Measurements from ENCODE around the gene HOXA10. TPM values are rescaled to one million over a fixed set of nuclear protein-coding genes. Genes with fewer than 3 reads are reported as not detected.

Gene HOXA10
- total RNA-seq, 4 donors from 2014 or later = 19.0 to 34.1 (median 24.9) TPM

DNA sequence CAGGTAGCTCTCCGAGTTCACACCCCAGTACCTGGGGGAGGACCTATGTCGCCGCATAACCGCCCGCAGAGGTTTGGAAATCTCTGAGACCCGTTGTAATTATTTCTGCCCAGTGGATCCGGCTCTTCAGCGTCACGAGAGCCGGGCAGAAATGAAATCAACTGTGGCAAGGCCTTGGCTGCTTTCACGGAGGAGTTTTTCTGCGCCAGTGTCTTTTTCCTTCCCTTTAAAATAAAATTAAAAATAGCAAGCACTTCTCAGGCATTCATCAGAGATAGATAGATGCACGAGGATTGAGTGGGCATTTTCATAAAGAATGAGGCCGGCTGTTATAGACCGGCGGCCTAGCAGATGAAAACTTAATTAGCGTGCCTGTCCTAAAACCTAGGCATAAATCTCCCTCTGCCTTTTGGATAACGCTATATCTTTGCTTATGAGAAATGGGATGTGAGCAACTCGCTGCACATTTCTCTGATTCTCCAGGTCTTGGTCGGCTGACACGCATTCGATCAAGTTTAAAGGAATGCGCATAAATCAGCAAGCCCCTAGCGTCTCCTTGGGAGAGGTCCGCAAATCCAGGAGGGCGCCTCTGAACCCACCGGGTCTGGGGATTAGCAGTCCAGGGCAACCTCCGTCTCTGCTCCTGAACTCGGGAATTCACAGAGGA lies 19.3 kb upstream of the HOXA10 start:
- H3K36me3 ChIP-seq = no peaks in the 10 kb centered on the region
- peak overlapping the region in 3 of 4 donors; percentile 19 to 51 (median 43) for H3K4me3 ChIP-seq
- TF ChIP-seq POLR2A (IDR thresholded peaks at IDR 0.05) = no peak
- TF ChIP-seq, protein P1, sequence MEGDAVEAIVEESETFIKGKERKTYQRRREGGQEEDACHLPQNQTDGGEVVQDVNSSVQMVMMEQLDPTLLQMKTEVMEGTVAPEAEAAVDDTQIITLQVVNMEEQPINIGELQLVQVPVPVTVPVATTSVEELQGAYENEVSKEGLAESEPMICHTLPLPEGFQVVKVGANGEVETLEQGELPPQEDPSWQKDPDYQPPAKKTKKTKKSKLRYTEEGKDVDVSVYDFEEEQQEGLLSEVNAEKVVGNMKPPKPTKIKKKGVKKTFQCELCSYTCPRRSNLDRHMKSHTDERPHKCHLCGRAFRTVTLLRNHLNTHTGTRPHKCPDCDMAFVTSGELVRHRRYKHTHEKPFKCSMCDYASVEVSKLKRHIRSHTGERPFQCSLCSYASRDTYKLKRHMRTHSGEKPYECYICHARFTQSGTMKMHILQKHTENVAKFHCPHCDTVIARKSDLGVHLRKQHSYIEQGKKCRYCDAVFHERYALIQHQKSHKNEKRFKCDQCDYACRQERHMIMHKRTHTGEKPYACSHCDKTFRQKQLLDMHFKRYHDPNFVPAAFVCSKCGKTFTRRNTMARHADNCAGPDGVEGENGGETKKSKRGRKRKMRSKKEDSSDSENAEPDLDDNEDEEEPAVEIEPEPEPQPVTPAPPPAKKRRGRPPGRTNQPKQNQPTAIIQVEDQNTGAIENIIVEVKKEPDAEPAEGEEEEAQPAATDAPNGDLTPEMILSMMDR (IDR thresholded peaks at IDR 0.05) = no peak
- TF ChIP-seq EP300 (IDR thresholded peaks at IDR 0.05) = no peak
- H3K4me1 ChIP-seq = peaks cover 0 to 38% (median 23%) of the 10 kb centered on the region in 4 donors
- H3K27me3 ChIP-seq = peaks cover 7 to 94% of the 10 kb centered on the region in 2 donors
- no peaks in the 10 kb centered on the region for H3K9me3 ChIP-seq
- H3K27ac ChIP-seq = peak overlapping the region in 1 of 4 donors; percentile 87
- WGBS, 2 donors = 37 to 46% methylated on average over 28 to 29 of the region's 29 CpGs
- DNase-seq (ENCODE audit: low spot score in 2 of 2) = peak in 1 of 2 donors; percentile 12

DNA sequence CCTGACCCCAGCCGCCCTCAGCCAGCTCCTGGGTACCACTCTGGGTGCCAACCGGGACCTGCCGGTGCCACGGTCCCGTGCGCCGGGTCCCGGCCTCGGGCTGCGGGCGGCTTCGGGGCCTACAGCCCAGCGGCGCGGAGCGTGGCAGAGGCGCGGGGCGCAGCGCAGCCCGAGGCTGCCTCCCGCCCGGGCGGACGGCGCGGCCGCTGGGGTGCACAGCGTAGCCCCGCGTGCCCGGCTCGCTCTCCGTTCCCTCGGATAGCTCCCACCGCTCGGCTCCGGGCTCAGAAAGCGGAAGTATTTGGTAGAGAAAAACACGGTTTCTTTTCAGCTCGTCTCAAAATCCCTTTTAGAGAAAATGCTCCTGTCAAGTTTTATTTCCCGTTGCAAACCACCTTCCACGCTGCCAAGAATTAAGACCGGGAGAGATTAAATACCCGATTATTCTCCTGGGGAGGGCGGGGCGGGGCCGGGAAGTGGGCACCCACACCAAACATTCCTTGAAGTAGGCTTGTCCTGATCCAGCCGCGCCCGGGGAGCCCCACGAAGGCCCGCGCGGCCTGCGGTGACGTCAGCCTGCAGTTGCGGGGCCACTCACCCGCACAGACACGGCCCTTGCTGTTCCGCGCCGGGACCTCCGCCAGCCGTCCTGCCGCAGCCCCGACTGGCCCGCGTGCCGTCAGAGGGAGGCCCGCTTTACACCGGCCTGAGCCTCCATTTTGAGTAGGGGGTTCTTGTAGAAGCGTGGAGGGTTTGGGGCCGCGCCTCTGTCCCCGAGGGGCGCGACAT lies 18.6 kb upstream of the HOXA10 start:
- H3K4me1 ChIP-seq = peaks cover 0 to 38% (median 25%) of the 10 kb centered on the region in 4 donors
- no peaks in the 10 kb centered on the region for H3K36me3 ChIP-seq
- 1 to 9% methylated on average over 32 to 62 of the region's 78 CpGs for WGBS, 2 donors
- TF ChIP-seq EP300 (IDR thresholded peaks at IDR 0.05) (no peak), POLR2A (IDR thresholded peaks at IDR 0.05) (no peak)
- TF ChIP-seq, protein P1 (IDR thresholded peaks at IDR 0.05) = no peak
- H3K9me3 ChIP-seq = no peaks in the 10 kb centered on the region
- H3K27ac ChIP-seq = peak overlapping the region in 3 of 4 donors; percentile 17 to 87 (median 50)
- H3K27me3 ChIP-seq = peaks cover under 1 to 94% of the 10 kb centered on the region in 2 donors
- DNase-seq (ENCODE audit: low spot score in 2 of 2) = peak in 1 of 2 donors; percentile 21
- peak overlapping the region; percentile 19 to 51 (median 38) for H3K4me3 ChIP-seq

DNA sequence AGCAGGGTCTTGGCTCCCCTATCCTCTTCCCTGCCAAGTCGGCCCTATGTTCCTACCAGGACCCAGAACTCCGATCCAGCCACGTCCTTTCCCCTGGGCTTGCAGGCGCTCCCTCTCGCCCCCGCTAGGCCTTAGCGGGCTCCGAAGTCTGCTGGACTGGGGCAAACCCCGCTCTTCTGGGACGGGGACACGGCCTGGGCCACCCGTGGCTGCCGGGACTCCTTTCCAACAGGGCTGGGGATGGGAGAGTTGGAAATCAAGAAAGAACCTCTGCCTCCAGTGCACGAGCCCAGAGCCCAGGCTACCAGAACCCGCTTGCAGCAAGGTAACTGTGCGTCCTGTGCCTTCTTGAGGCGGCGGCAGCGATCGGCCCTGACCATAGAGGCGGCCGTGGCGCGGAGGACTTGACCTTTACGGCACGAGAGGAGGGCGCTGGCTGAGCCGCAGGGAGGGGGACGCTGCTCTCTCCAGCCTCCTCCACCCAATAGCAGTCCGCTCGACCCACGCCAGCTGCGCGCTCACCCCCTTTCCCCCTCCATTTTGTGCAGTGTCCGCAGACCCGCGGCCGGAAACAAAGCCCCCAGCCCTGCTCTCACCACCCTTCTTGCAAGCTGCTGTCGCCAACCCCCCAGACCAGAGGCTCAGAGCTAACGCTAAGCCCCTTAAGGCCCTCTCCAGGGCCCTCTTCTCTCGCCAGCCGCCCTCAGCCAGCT lies 17.9 kb upstream of the HOXA10 start:
- H3K9me3 ChIP-seq = no peaks in the 10 kb centered on the region
- DNase-seq (ENCODE audit: low spot score in 2 of 2) = peak in 1 of 2 donors; percentile 26
- WGBS, 2 donors = 13 to 16% methylated on average over 39 of the region's 42 CpGs
- peak overlapping the region; percentile 19 to 51 (median 38) for H3K4me3 ChIP-seq
- no peaks in the 10 kb centered on the region for H3K36me3 ChIP-seq
- peaks cover 0 to 94% of the 10 kb centered on the region in 2 donors for H3K27me3 ChIP-seq
- peaks cover 0 to 42% (median 29%) of the 10 kb centered on the region in 4 donors for H3K4me1 ChIP-seq
- TF ChIP-seq POLR2A (IDR thresholded peaks at IDR 0.05) (no peak), EP300 (IDR thresholded peaks at IDR 0.05) (peak in 1 of 2 donors; percentile 6)
- TF ChIP-seq, protein P1 (IDR thresholded peaks at IDR 0.05) = no peak
- peak overlapping the region in 3 of 4 donors; percentile 17 to 87 (median 50) for H3K27ac ChIP-seq

DNA sequence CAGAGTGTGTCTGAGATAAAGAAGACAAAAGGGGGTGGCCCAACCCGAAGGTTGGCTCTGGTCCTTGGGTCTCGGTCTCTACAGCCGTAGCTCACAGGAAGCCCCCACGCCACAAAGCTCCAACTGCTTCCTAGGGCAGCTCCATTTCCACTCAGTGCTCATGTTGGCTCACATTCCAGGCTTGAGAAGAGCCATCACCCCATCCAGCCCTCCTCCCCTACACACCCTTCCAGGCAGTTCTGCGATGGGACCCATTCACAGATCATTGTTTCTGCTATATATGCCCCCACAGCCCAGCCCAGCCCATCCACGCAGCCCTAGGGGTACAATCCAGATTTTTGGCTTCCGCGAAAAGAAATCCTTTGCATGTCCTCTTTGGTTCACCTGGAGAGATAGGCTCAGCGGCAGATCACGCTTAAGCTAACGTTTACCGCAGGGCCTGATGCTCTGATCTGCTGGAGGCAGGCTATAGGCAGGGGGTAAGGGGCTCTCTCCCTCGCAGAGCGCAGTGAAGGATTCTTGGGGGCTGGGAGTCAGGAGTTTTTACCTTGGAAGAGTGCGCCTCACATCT lies 17.1 kb upstream of the HOXA10 start:
- Histone ChIP-seq H3K27me3 (peaks cover 0 to 94% of the 10 kb centered on the region in 2 donors), H3K9me3 (no peaks in the 10 kb centered on the region), H3K36me3 (no peaks in the 10 kb centered on the region), H3K4me3 (peak overlapping the region in 1 of 4 donors; percentile 43), H3K4me1 (peaks cover 0 to 42% (median 29%) of the 10 kb centered on the region in 4 donors), H3K27ac (peak overlapping the region in 1 of 4 donors; percentile 87)
- TF ChIP-seq EP300 (IDR thresholded peaks at IDR 0.05) (no peak), POLR2A (IDR thresholded peaks at IDR 0.05) (no peak)
- TF ChIP-seq, protein P1 (IDR thresholded peaks at IDR 0.05) = no peak
- peak in 1 of 2 donors; percentile 11 for DNase-seq (ENCODE audit: low spot score in 2 of 2)
- 49 to 67% methylated on average over 15 of the region's 15 CpGs for WGBS, 2 donors
